A204.1 (cell line): ENCODE results near the gene GFRA4.

Source experiments
- FAIRE-seq: peaks from 2 replicates; lab custom pipeline; 2012; peaks lifted over from hg19 to GRCh38; lab: Jason Lieb, UNC

GFRA4 gene

GRCh38 chr20:3673221-3674070 lies 10.2 kb upstream of the GFRA4 start:
- no peak for FAIRE-seq

GRCh38 chr20:3672547-3673171 lies 9.5 kb upstream of the GFRA4 start:
- FAIRE-seq = no peak

- FAIRE-seq = no peak
Observed at GRCh38 chr20:3671986-3672546, 8.9 kb upstream of the GFRA4 start.

- no peak for FAIRE-seq
Observed at GRCh38 chr20:3670945-3671344, 7.7 kb upstream of the GFRA4 start.

GRCh38 chr20:3670511-3670910 lies 7.3 kb upstream of the GFRA4 start:
- FAIRE-seq = no peak

GRCh38 chr20:3669710-3670367 lies 6.6 kb upstream of the GFRA4 start:
- FAIRE-seq = no peak

GRCh38 chr20:3667434-3668037 lies 4.3 kb upstream of the GFRA4 start:
- no peak for FAIRE-seq

GRCh38 chr20:3663858-3664257 lies 659 bp upstream of the GFRA4 start:
- FAIRE-seq = no peak

GRCh38 chr20:3661814-3662665 lies 1.2 kb downstream of the GFRA4 start:
- FAIRE-seq = no peak

GRCh38 chr20:3661060-3661813 lies 2.0 kb downstream of the GFRA4 start:
- no peak for FAIRE-seq

GRCh38 chr20:3660262-3661059 lies 2.7 kb downstream of the GFRA4 start:
- FAIRE-seq = no peak

GRCh38 chr20:3659492-3660261 lies 3.5 kb downstream of the GFRA4 start:
- FAIRE-seq = no peak

- no peak for FAIRE-seq
Observed at GRCh38 chr20:3658716-3659491, 4.3 kb downstream of the GFRA4 start.

- no peak for FAIRE-seq
Observed at GRCh38 chr20:3658019-3658715, 5.0 kb downstream of the GFRA4 start.

- FAIRE-seq = no peak
Observed at GRCh38 chr20:3655131-3655405, 8.1 kb downstream of the GFRA4 start.

GRCh38 chr20:3654326-3655130 lies 8.7 kb downstream of the GFRA4 start:
- FAIRE-seq = no peak

GRCh38 chr20:3653921-3654320 lies 9.3 kb downstream of the GFRA4 start:
- FAIRE-seq = no peak
